ENCODE measurements around the gene LENG9. TPM values are rescaled to one million over a fixed set of nuclear protein-coding genes. Genes with fewer than 3 reads are reported as not detected.

The LENG9 gene
- total RNA-seq, 4 donors from 2014 or later, result 1.1 to 16.5 (median 12.3) TPM

DNA sequence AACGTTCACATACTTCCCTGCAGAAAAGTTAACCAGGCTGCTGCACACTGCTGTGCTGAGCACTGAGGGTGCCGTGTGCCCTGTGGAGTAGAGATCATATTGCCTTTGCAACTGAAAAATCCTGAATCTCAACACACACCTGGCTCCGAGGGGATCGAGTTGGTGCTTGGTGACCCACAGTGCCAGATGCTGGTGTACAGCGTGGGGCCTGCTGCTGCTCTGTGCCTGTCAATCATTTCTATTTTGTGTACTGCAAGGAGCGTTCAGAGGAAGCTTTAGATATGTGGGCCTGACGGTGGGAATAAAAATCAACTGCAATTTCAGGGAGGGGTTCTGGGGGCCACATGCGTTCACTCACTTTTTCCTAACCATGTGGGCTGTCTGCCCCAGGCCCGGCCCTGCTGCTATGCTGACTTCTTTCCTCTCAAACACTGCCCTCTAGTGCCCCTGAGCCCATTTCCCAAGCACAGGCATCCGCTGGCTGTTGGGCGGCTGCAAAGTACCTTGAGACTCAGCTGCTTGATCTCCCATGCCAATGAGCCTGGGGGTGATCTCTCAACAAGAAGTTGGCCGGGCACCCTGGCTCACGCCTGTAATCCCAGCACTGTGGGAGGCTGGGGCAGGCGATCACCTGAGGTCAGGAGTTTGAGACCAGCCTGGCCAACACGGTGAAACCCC is 24.3 kb downstream of the LENG9 start:
- in situ Hi-C loops (cut with MboI; ENCODE audit: low pct_ligation_motif_present in 1 of 4, low pct_unique_long_range_greater_than_20kb in 1 of 4, low sequenced_read_pairs in 3 of 4), result no loop called here
- Histone ChIP-seq H3K27ac (no peak overlapping the region), H3K36me3 (no peaks in the 10 kb centered on the region), H3K4me1 (peaks cover 0 to 8% (median 2%) of the 10 kb centered on the region in 4 donors), H3K27me3 (no peaks in the 10 kb centered on the region), H3K9me3 (no peaks in the 10 kb centered on the region), H3K4me3 (no peak overlapping the region)
- 63% methylated on average over 15 of the region's 15 CpGs; no CpG with 5 or more reads in 1 of the 2 donors for WGBS, 2 donors (ENCODE audit: low coverage in 1 of 2)
- intact Hi-C loops (cut with DNase I; ENCODE audit: low total_unique reads), result no loop called here
- no peak for DNase-seq
- no peak for TF ChIP-seq POLR2AphosphoS5 (IDR thresholded peaks at IDR 0.05)
- TF ChIP-seq, protein P1, sequence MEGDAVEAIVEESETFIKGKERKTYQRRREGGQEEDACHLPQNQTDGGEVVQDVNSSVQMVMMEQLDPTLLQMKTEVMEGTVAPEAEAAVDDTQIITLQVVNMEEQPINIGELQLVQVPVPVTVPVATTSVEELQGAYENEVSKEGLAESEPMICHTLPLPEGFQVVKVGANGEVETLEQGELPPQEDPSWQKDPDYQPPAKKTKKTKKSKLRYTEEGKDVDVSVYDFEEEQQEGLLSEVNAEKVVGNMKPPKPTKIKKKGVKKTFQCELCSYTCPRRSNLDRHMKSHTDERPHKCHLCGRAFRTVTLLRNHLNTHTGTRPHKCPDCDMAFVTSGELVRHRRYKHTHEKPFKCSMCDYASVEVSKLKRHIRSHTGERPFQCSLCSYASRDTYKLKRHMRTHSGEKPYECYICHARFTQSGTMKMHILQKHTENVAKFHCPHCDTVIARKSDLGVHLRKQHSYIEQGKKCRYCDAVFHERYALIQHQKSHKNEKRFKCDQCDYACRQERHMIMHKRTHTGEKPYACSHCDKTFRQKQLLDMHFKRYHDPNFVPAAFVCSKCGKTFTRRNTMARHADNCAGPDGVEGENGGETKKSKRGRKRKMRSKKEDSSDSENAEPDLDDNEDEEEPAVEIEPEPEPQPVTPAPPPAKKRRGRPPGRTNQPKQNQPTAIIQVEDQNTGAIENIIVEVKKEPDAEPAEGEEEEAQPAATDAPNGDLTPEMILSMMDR (IDR thresholded peaks at IDR 0.05), result peak in 4 of 5 experiments; percentile 15 to 36 (median 24)

GRCh38 chr19:54436628-54437252 is 26.8 kb downstream of the LENG9 start:
- WGBS, 2 donors (ENCODE audit: low coverage in 1 of 2), result 79 to 81% methylated on average over 10 of the region's 10 CpGs
- H3K27ac ChIP-seq, result no peak overlapping the region
- H3K4me3 ChIP-seq, result no peak overlapping the region
- intact Hi-C loops (cut with DNase I; ENCODE audit: low total_unique reads) (no loop called here), in situ Hi-C loops (cut with MboI; ENCODE audit: low pct_ligation_motif_present in 1 of 4, low pct_unique_long_range_greater_than_20kb in 1 of 4, low sequenced_read_pairs in 3 of 4) (no loop called here)
- DNase-seq, result no peak
- peaks cover 0 to 8% (median 2%) of the 10 kb centered on the region in 4 donors for H3K4me1 ChIP-seq
- TF ChIP-seq POLR2AphosphoS5 (IDR thresholded peaks at IDR 0.05), result no peak
- TF ChIP-seq, protein P1 (IDR thresholded peaks at IDR 0.05), result no peak
- no peak for TF ChIP-seq EP300 (IDR thresholded peaks at IDR 0.05; ENCODE audit: low read depth)
- TF ChIP-seq POLR2A (IDR thresholded peaks at IDR 0.05), result no peak
- H3K9me3 ChIP-seq, result no peaks in the 10 kb centered on the region
- H3K27me3 ChIP-seq, result peaks cover 8% of the 10 kb centered on the region
- no peaks in the 10 kb centered on the region for H3K36me3 ChIP-seq

DNA sequence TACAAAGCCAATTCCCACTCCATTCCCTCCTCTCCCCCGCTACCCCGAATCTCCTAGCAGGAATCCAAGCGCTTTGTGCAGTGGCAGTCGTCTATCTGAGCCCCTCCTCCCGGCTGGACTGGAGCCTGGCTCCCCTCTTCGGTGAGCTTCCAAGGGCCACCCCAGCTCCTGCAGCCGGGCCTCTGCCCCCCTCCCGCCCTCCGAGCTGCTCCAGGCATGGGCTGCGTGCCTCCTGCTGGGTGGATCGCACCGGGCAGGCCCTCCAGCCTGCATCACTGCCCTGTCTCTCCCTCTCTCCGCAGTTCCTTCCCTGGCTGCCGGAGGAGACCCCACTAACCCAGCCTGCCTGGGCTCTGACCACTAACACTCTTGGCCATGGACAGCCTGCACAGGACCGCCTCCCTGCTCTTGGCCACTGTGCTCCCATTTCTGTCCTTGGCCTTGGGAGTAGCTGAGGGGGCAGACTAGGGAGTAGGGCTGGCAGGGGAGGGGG is 27.5 kb downstream of the LENG9 start:
- WGBS, 2 donors (ENCODE audit: low coverage in 1 of 2), result 76% methylated on average over 15 of the region's 15 CpGs; no CpG with 5 or more reads in 1 of the 2 donors
- DNase-seq, result no peak

DNA sequence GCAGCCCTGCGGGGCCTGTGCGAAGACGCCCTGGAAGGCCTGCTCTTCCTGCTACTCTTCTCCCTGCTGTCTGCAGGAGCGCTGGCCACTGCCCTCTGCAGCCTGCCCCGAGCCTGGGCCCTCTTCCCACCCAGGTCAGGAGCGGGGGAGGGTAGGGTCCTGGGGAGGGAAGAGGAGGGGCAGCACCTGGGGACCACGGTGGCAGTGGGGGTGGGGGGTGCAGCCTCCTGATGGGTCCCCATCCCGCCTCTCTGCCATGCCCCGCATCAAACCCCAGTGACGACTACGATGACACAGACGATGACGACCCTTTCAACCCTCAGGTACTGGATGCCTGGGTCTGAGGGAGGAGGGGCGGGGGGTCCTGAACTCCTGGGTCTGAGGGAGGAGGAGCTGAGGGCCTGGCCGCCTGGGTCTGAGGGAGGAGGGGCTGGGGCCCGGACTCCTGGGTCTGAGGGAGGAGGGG is 28.0 kb downstream of the LENG9 start:
- no peak for DNase-seq
- WGBS, 2 donors (ENCODE audit: low coverage in 1 of 2), result 61% methylated on average over 15 of the region's 16 CpGs; no CpG with 5 or more reads in 1 of the 2 donors
- intact Hi-C loops (cut with DNase I; ENCODE audit: low total_unique reads), result no loop called here
- Histone ChIP-seq H3K9me3 (no peaks in the 10 kb centered on the region), H3K27ac (no peak overlapping the region), H3K27me3 (peaks cover 19% of the 10 kb centered on the region), H3K36me3 (no peaks in the 10 kb centered on the region), H3K4me1 (peaks cover 0 to 15% (median 11%) of the 10 kb centered on the region in 4 donors), H3K4me3 (no peak overlapping the region)
- in situ Hi-C loops (cut with MboI; ENCODE audit: low pct_ligation_motif_present in 1 of 4, low pct_unique_long_range_greater_than_20kb in 1 of 4, low sequenced_read_pairs in 3 of 4), result no loop called here
- TF ChIP-seq, protein P1 (IDR thresholded peaks at IDR 0.05), result no peak
- TF ChIP-seq POLR2AphosphoS5 (IDR thresholded peaks at IDR 0.05) (no peak), EP300 (IDR thresholded peaks at IDR 0.05; ENCODE audit: low read depth) (no peak), POLR2A (IDR thresholded peaks at IDR 0.05) (no peak)

More for the DNA sequence above, 27.5 kb downstream of the LENG9 start:
- no peak overlapping the region for H3K4me3 ChIP-seq
- H3K27ac ChIP-seq, result no peak overlapping the region
- intact Hi-C loops (cut with DNase I; ENCODE audit: low total_unique reads) (no loop called here), in situ Hi-C loops (cut with MboI; ENCODE audit: low pct_ligation_motif_present in 1 of 4, low pct_unique_long_range_greater_than_20kb in 1 of 4, low sequenced_read_pairs in 3 of 4) (no loop called here)
- TF ChIP-seq EP300 (IDR thresholded peaks at IDR 0.05; ENCODE audit: low read depth) (no peak), POLR2AphosphoS5 (IDR thresholded peaks at IDR 0.05) (no peak), POLR2A (IDR thresholded peaks at IDR 0.05) (no peak)
- TF ChIP-seq, protein P1 (IDR thresholded peaks at IDR 0.05), result no peak
- no peaks in the 10 kb centered on the region for H3K36me3 ChIP-seq
- peaks cover 14% of the 10 kb centered on the region for H3K27me3 ChIP-seq
- no peaks in the 10 kb centered on the region for H3K9me3 ChIP-seq
- H3K4me1 ChIP-seq, result peaks cover 0 to 10% (median 7%) of the 10 kb centered on the region in 4 donors
